Loucy (cell line): ENCODE data around the gene MYO9A.
A peak's percentile ranks its signal among the peaks of the same experiment; 100 is the strongest.

ENCODE experiments used
- H2AFZ ChIP-seq: fragments of 200-600 bp; sonication (generic); 2 replicates; pipeline ENCODE4 v1.6.0; 2016; ENCODE audit warnings: antibody characterized with exemption, mild to moderate bottlenecking, low read length, moderate library complexity
- H3F3A ChIP-seq: fragments of 200-600 bp; 2 replicates; pipeline ENCODE4 v1.6.0; 2016; ENCODE audit warnings: antibody characterized with exemption, low read depth, mild to moderate bottlenecking
- H3K27me3 ChIP-seq: fragments of 200-600 bp; sonication (generic); 2 replicates; pipeline ENCODE4 v1.6.1; 2014; ENCODE audit warnings: low read length, mild to moderate bottlenecking; ENCODE audit not compliant: insufficient read depth, poor library complexity, severe bottlenecking
- H3K36me3 ChIP-seq: fragments of 200-600 bp; sonication (generic); 2 replicates; pipeline ENCODE4 v1.6.1; 2016; ENCODE audit warnings: low read length; ENCODE audit not compliant: insufficient read depth
- H3K4me1 ChIP-seq: fragments of 200-600 bp; sonication (generic); 2 replicates; pipeline ENCODE4 v1.5.1; 2014; ENCODE audit warnings: low read length, mild to moderate bottlenecking; ENCODE audit not compliant: insufficient read depth, poor library complexity, severe bottlenecking
- H3K4me2 ChIP-seq: fragments of 200-600 bp; sonication (generic); 2 replicates; pipeline ENCODE4 v1.6.0; 2014; ENCODE audit warnings: antibody characterized with exemption, low read length, low read depth, mild to moderate bottlenecking; ENCODE audit not compliant: poor library complexity, severe bottlenecking
- H3K4me3 ChIP-seq: fragments of 200-600 bp; sonication (generic); 2 replicates; pipeline ENCODE4 v1.5.1; 2014; ENCODE audit warnings: low read length, mild to moderate bottlenecking, mixed read lengths; ENCODE audit not compliant: poor library complexity, severe bottlenecking
- H3K79me2 ChIP-seq: fragments of 200-600 bp; sonication (generic); 2 replicates; pipeline ENCODE4 v1.6.1; 2014; ENCODE audit warnings: low read length; ENCODE audit not compliant: insufficient read depth
- H3K9ac ChIP-seq: fragments of 200-600 bp; sonication (generic); 2 replicates; pipeline ENCODE4 v1.6.0; 2014; ENCODE audit warnings: mild to moderate bottlenecking, low read depth, low read length, moderate library complexity; ENCODE audit not compliant: poor library complexity, severe bottlenecking
- H3K9me2 ChIP-seq: fragments of 200-600 bp; sonication (generic); replicated peaks from 2 replicates; pipeline ENCODE4 v1.6.1; 2016; ENCODE audit warnings: low read depth, low read length, mixed read lengths
- H3K9me3 ChIP-seq: fragments of 200-600 bp; sonication (generic); 2 replicates; pipeline ENCODE4 v1.6.1; 2014; ENCODE audit warnings: mild to moderate bottlenecking, antibody characterized with exemption, low read length, low read depth; ENCODE audit not compliant: insufficient read depth
- H4K20me1 ChIP-seq: fragments of 200-600 bp; sonication (generic); 2 replicates; pipeline ENCODE4 v1.6.0; 2014; ENCODE audit warnings: antibody characterized with exemption, low read length, mild to moderate bottlenecking; ENCODE audit not compliant: insufficient read depth, poor library complexity, severe bottlenecking
- EZH2phosphoT487 ChIP-seq: fragments of 200-600 bp; IDR thresholded peaks from 2 replicates; pipeline ENCODE4 v1.6.1; 2018; ENCODE audit warnings: antibody characterized with exemption, mild to moderate bottlenecking, moderate library complexity, borderline replicate concordance
- TF ChIP-seq, protein P1 (sequence below): fragments of 200-600 bp; sonication (generic); conservative IDR thresholded peaks from 2 replicates; pipeline ENCODE4 v1.5.1; 2014; ENCODE audit warnings: mild to moderate bottlenecking, antibody characterized with exemption, low read length

MYO9A gene

DNA sequence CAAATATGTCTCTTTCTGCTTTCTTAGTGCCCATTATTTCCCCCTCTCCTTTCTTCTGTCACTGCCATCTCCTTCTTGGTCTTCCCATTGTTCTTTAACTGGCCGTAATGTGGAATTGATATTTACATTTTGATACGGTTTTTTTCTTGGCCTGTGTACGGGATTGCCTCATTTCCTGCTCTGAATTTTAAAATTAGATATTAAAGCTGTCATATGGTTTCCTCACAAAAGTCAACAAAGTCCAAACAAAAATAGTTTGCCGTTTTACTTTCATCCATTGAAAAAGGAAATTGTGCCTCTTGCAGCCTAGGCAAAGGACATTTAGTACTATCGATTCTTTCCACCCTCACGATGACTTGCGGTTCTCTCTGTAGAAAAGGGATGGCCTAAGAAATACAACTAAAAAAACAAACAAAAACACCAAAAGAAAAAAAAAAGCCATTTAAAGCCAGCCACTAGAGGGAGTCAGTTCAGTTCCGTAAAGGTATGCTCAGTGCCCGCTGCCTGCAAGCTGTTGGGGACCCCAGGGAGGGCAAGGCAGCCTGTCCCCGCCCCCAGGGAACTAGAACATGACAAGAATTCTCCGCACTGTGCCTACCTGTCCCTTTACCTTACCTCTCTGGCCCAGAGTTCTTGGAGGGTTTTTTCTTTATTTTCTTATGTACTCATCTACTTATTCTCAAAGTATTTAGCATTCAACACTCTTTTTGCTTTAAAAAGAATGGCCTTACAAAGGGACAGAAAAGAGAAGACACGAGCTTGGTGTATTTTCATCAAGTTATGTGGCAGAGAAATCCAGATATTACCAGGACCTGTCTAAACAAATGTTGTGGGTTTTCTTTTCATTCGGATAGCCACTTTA, 337.6 kb downstream of the MYO9A start:
- H3K9me2 ChIP-seq: no peaks in the 10 kb centered on the region
- H4K20me1 ChIP-seq: no peaks in the 10 kb centered on the region
- no peak overlapping the region for H3K4me2 ChIP-seq
- H3K9me3 ChIP-seq: no peaks in the 10 kb centered on the region
- H3F3A ChIP-seq: no peaks in the 10 kb centered on the region
- H3K36me3 ChIP-seq: no peaks in the 10 kb centered on the region
- no peak overlapping the region for H3K4me3 ChIP-seq
- no peaks in the 10 kb centered on the region for H3K27me3 ChIP-seq
- H3K79me2 ChIP-seq: no peaks in the 10 kb centered on the region
- H2AFZ ChIP-seq: peak overlapping the region; percentile 80
- no peak for TF ChIP-seq EZH2phosphoT487
- TF ChIP-seq, protein P1, sequence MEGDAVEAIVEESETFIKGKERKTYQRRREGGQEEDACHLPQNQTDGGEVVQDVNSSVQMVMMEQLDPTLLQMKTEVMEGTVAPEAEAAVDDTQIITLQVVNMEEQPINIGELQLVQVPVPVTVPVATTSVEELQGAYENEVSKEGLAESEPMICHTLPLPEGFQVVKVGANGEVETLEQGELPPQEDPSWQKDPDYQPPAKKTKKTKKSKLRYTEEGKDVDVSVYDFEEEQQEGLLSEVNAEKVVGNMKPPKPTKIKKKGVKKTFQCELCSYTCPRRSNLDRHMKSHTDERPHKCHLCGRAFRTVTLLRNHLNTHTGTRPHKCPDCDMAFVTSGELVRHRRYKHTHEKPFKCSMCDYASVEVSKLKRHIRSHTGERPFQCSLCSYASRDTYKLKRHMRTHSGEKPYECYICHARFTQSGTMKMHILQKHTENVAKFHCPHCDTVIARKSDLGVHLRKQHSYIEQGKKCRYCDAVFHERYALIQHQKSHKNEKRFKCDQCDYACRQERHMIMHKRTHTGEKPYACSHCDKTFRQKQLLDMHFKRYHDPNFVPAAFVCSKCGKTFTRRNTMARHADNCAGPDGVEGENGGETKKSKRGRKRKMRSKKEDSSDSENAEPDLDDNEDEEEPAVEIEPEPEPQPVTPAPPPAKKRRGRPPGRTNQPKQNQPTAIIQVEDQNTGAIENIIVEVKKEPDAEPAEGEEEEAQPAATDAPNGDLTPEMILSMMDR: peak; percentile 91
- no peaks in the 10 kb centered on the region for H3K4me1 ChIP-seq
- H3K9ac ChIP-seq: peak overlapping the region; percentile 29

DNA sequence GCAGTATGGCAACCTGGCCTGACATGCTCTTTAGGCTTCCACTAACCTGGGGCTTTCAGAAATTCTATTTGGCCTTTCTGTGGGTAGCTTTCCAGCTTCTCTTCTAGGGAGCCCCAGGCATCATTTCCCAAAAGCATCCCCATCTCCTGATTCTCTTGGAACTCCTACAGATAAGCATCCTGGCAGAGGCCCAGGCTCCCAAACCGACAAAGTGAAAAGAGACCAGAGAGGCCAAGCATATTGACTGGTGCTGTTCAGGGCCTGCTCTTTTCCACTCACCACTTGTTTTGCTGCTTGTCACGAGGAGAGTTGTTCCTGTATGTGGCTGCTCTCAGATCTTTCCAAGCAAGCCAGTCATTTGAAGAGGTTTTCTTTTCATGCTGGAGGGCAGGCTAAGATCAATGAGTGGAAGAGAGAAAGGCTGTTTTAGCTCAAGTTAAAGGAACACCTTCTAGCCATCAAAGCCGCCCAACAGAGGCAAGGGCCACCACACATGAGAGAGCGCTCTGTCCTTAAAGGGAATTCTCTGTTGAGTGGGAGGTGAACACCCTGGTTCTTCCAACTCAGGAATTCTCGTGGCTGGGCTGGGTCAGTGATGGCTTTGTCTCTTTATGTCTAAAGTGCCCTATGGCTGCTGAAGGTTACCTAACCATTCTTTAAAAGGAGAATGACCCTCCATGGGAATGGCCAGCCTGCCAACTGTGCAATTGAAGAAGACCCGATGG, 338.7 kb downstream of the MYO9A start:
- H3K36me3 ChIP-seq: no peaks in the 10 kb centered on the region
- H3K4me2 ChIP-seq: no peak overlapping the region
- H3F3A ChIP-seq: no peaks in the 10 kb centered on the region
- H4K20me1 ChIP-seq: no peaks in the 10 kb centered on the region
- no peaks in the 10 kb centered on the region for H3K79me2 ChIP-seq
- no peaks in the 10 kb centered on the region for H3K27me3 ChIP-seq
- H3K4me1 ChIP-seq: no peaks in the 10 kb centered on the region
- no peak overlapping the region for H3K9ac ChIP-seq
- no peaks in the 10 kb centered on the region for H3K9me2 ChIP-seq
- H2AFZ ChIP-seq: peak overlapping the region; percentile 80
- no peaks in the 10 kb centered on the region for H3K9me3 ChIP-seq
- H3K4me3 ChIP-seq: no peak overlapping the region
- TF ChIP-seq EZH2phosphoT487: no peak
- TF ChIP-seq, protein P1: no peak

DNA sequence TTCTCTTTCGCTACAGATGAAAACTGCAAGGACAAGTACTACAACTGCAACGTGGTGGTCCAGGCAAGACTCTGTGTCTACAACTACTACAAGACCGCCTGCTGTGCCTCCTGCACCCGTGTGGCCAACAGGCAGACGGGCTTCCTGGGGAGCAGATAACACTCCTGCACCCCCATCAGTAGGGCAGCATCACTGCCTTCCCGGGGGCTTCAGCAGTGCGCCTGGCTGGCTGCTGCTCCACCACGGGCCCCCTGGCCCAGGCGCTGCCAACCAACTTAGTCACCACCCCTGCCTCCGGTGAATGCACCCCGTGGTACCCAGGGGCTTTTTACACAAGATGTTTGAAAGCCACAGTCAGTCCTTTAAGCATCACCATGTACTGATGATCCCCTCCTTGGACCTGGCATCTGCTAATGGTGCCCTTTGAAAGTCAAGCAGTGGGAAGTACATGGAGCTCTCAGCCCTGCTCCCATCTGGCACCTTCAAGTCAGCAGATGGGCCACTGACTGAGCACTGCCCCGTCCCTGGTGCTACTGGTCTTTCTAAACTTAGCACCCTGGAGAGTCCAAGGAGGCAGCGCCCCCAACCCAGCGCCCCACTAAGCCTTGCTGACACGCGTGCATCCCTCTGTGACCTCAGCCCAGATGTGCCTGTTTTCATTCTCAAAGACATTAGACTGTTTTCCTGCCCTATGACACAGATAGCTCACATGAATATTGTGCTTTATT, 340.6 kb downstream of the MYO9A start:
- Histone ChIP-seq H3F3A (no peaks in the 10 kb centered on the region), H2AFZ (no peak overlapping the region), H3K4me2 (no peak overlapping the region), H3K27me3 (no peaks in the 10 kb centered on the region), H3K9ac (no peak overlapping the region), H4K20me1 (no peaks in the 10 kb centered on the region), H3K4me1 (no peaks in the 10 kb centered on the region), H3K9me2 (no peaks in the 10 kb centered on the region), H3K9me3 (no peaks in the 10 kb centered on the region), H3K4me3 (no peak overlapping the region), H3K36me3 (no peaks in the 10 kb centered on the region), H3K79me2 (no peaks in the 10 kb centered on the region)
- TF ChIP-seq, protein P1: no peak
- TF ChIP-seq EZH2phosphoT487: no peak
